ENCODE measurements around the gene ARGLU1.

- TF ChIP-seq CTCF (IDR thresholded peaks at IDR 0.05) (no peak), POLR2A (IDR thresholded peaks at IDR 0.05) (no peak)
Measured at GRCh38 chr13:106515635-106516254, 52.2 kb downstream of the ARGLU1 start.

Data from breast epithelium (tissue), 3 donors.